Caco-2 (cell line): ENCODE data around the gene TBKBP1. TPM values are rescaled to one million over a fixed set of nuclear protein-coding genes. Genes with fewer than 3 reads are reported as not detected.

Experiments
- BruUV-seq: library from RNA; stranded (reverse); fragments of 400-500 nt; replicated peaks from 2 replicates; lab custom pipeline; 2021; lab: Mats Ljungman, UMichigan
- CTCF ChIA-PET: fragments of 300-600 bp; sonication (Branson Sonifier 250); formaldehyde crosslinking; loops from one replicate; lab custom pipeline; 2022; ENCODE audit warnings: antibody characterized with exemption; lab: Charles Lee
- POLR2A ChIA-PET: fragments of 300-600 bp; sonication (Branson Sonifier 250); formaldehyde crosslinking; loops from one replicate; lab custom pipeline; 2022; ENCODE audit warnings: antibody characterized with exemption; lab: Charles Lee
- DNase-seq, 2 experiments: peaks; one replicate each; pipeline versions ENCODE4 v3.0.0 to v3.0.0-alpha.2; 2020 to 2022
- H3K27me3 ChIP-seq: replicated peaks from 2 replicates; pipeline ENCODE4 v1.6.0; 2011; ENCODE audit warnings: low read length; ENCODE audit not compliant: control insufficient read depth, insufficient read depth
- H3K36me3 ChIP-seq: 2 replicates; pipeline ENCODE4 v1.5.1; 2011; ENCODE audit warnings: low read length; ENCODE audit not compliant: control insufficient read depth, insufficient read depth
- H3K4me1 ChIP-seq: fragments of 250-450 bp; sonication (Bioruptor Pico); 2 replicates; pipeline ENCODE4 v1.5.1; 2020; ENCODE audit warnings: mild to moderate bottlenecking
- H3K4me3 ChIP-seq: 2 replicates; pipeline ENCODE4 v1.5.1; 2011; ENCODE audit warnings: low read depth, mild to moderate bottlenecking, control low read depth, low read length
- H3K9me3 ChIP-seq: fragments of 250-450 bp; sonication (Bioruptor Pico); 2 replicates; pipeline ENCODE4 v1.5.1; 2020; ENCODE audit warnings: mild to moderate bottlenecking, moderate library complexity
- H3K27ac Mint-ChIP-seq: one replicate; pipeline ENCODE4 v1.8.0; 2022; ENCODE audit warnings: mixed read lengths; ENCODE audit not compliant: unreplicated experiment
- H3K27me3 Mint-ChIP-seq: one replicate; pipeline ENCODE4 v1.8.0; 2022; ENCODE audit warnings: mixed read lengths; ENCODE audit not compliant: insufficient read depth, unreplicated experiment
- H3K36me3 Mint-ChIP-seq: one replicate; pipeline ENCODE4 v1.8.0; 2022; ENCODE audit warnings: mild to moderate bottlenecking, mixed read lengths; ENCODE audit not compliant: insufficient read depth, unreplicated experiment
- H3K4me1 Mint-ChIP-seq: one replicate; pipeline ENCODE4 v1.8.0; 2022; ENCODE audit warnings: low read depth, mixed read lengths; ENCODE audit not compliant: unreplicated experiment
- H3K4me3 Mint-ChIP-seq: one replicate; pipeline ENCODE4 v1.8.0; 2022; ENCODE audit warnings: mild to moderate bottlenecking, moderate library complexity, mixed read lengths; ENCODE audit not compliant: unreplicated experiment
- H3K9me3 Mint-ChIP-seq: one replicate; pipeline ENCODE4 v1.8.0; 2022; ENCODE audit warnings: mixed read lengths; ENCODE audit not compliant: unreplicated experiment
- CTCF ChIP-seq, 2 experiments: fragments of 200-600 bp in 1 of 2; IDR thresholded peaks; 1 replicate in 1 of 2; 2 replicates in 1 of 2; pipeline versions ENCODE4 v1.5.1 to v1.8.0; 2011 to 2022; ENCODE audit warnings: antibody characterized with exemption in 1 of 2, control low read depth in 1 of 2, inconsistent platforms in 1 of 2, low read depth in 1 of 2, low read length in 1 of 2, mild to moderate bottlenecking in 1 of 2, moderate library complexity in 1 of 2; ENCODE audit not compliant: insufficient read depth in 1 of 2, severe bottlenecking in 1 of 2, unreplicated experiment in 1 of 2
- intact Hi-C: fragments of 100-400 bp; cut with micrococcal nuclease; formaldehyde crosslinking; loops from one replicate; pipeline ENCODE4 v1.10.0; 2022; ENCODE audit not compliant: unreplicated experiment
- total RNA-seq: library from RNA; stranded (reverse); gene quantifications from 2 replicates; pipeline ENCODE4 v1.2.3, GENCODE V29; 2022

TBKBP1 gene
- total RNA-seq, 1 experiment from 2014 or later = 27.4 TPM

- Mint-ChIP-seq H3K36me3 (no peaks in the 10 kb centered on the region), H3K4me1 (peaks cover 6% of the 10 kb centered on the region)
- POLR2A ChIA-PET = interaction anchor here (0.5 kb wide), 1 partner anchor 66 kb away, joined by 3 read pairs; the partner anchor contains the start of gene KPNB1
Measured at GRCh38 chr17:47715669-47716325, 21.8 kb downstream of the TBKBP1 start.

GRCh38 chr17:47716375-47716774, 22.4 kb downstream of the TBKBP1 start:
- Histone ChIP-seq H3K27me3 (peaks cover 3% of the 10 kb centered on the region; the same call in 1 of the 2 replicates), H3K36me3 (no peaks in the 10 kb centered on the region), H3K9me3 (no peaks in the 10 kb centered on the region), H3K4me1 (peaks cover 8% of the 10 kb centered on the region; the same call in 1 of the 2 replicates), H3K4me3 (no peak overlapping the region)
- no peak overlapping the region for H3K4me3 Mint-ChIP-seq
- peaks cover 6% of the 10 kb centered on the region for H3K4me1 Mint-ChIP-seq
- no peaks in the 10 kb centered on the region for H3K9me3 Mint-ChIP-seq
- CTCF ChIA-PET = no interaction called here
- peaks cover 46% of the 10 kb centered on the region for H3K27me3 Mint-ChIP-seq
- POLR2A ChIA-PET = no interaction called here
- TF ChIP-seq CTCF (IDR thresholded peaks at IDR 0.05; ENCODE audit: insufficient read depth in 1 of 2, low read depth in 1 of 2, low read length in 1 of 2, severe bottlenecking in 1 of 2, unreplicated experiment in 1 of 2) = no peak
- H3K36me3 Mint-ChIP-seq = no peaks in the 10 kb centered on the region
- BruUV-seq = no TSS peak
- H3K27ac Mint-ChIP-seq = no peak overlapping the region
- intact Hi-C loops = no loop called here
- DNase-seq = no peak

More at GRCh38 chr17:47715669-47716325, 21.8 kb downstream of the TBKBP1 start:
- no peak for DNase-seq
- intact Hi-C loops = no loop called here
- Mint-ChIP-seq H3K27me3 (peaks cover 46% of the 10 kb centered on the region), H3K4me3 (no peak overlapping the region), H3K27ac (no peak overlapping the region), H3K9me3 (no peaks in the 10 kb centered on the region)
- peaks cover 3% of the 10 kb centered on the region; the same call in 1 of the 2 replicates for H3K27me3 ChIP-seq
- H3K4me1 ChIP-seq = peaks cover 3% of the 10 kb centered on the region; the same call in 1 of the 2 replicates
- CTCF ChIA-PET = no interaction called here
- no peaks in the 10 kb centered on the region for H3K36me3 ChIP-seq
- no peak for TF ChIP-seq CTCF (IDR thresholded peaks at IDR 0.05; ENCODE audit: insufficient read depth in 1 of 2, low read depth in 1 of 2, low read length in 1 of 2, severe bottlenecking in 1 of 2, unreplicated experiment in 1 of 2)
- H3K9me3 ChIP-seq = no peaks in the 10 kb centered on the region
- no TSS peak for BruUV-seq
- no peak overlapping the region for H3K4me3 ChIP-seq

GRCh38 chr17:47717261-47717697, 23.3 kb downstream of the TBKBP1 start:
- Histone ChIP-seq H3K9me3 (no peaks in the 10 kb centered on the region), H3K4me3 (no peak overlapping the region), H3K27me3 (peaks cover 9% of the 10 kb centered on the region), H3K36me3 (no peaks in the 10 kb centered on the region), H3K4me1 (peaks cover 10% of the 10 kb centered on the region; the same call in 1 of the 2 replicates)
- ChIA-PET POLR2A (no interaction called here), CTCF (interaction anchor here (0.6 to 1.8 kb wide), 5 partner anchors 15 to 174 kb away, joined by 3 to 9 read pairs (median 6); partner anchors contain the start of gene TBX21)
- Mint-ChIP-seq H3K4me3 (no peak overlapping the region), H3K36me3 (no peaks in the 10 kb centered on the region), H3K27ac (no peak overlapping the region), H3K9me3 (no peaks in the 10 kb centered on the region), H3K4me1 (peaks cover 6% of the 10 kb centered on the region), H3K27me3 (peaks cover 48% of the 10 kb centered on the region)
- intact Hi-C loops = loop anchor here (1.0 kb wide), 1 partner anchor 18 kb away; no protein-coding TSS in a partner anchor
- BruUV-seq = no TSS peak
- DNase-seq = no peak
- peak; percentile 55 to 64 for TF ChIP-seq CTCF (IDR thresholded peaks at IDR 0.05; ENCODE audit: insufficient read depth in 1 of 2, low read depth in 1 of 2, low read length in 1 of 2, severe bottlenecking in 1 of 2, unreplicated experiment in 1 of 2)
